ENCODE measurements around the gene CAMSAP3.

GRCh38 chr19:7607874-7608560 is 12.4 kb downstream of the CAMSAP3 start:
- no peak for TF ChIP-seq CTCF (IDR thresholded peaks at IDR 0.05)
- no peak for TF ChIP-seq POLR2A (IDR thresholded peaks at IDR 0.05)
- no peak for TF ChIP-seq POLR2AphosphoS5 (IDR thresholded peaks at IDR 0.05)
